HG03521 (cell line): ENCODE data around the gene LAG3.
A peak's percentile ranks its signal among the peaks of the same experiment; 100 is the strongest.

ENCODE experiments used
- ATAC-seq: cut with Tn5 transposase; IDR thresholded peaks from one replicate; pipeline ENCODE4 v1.9.1; 2021; ENCODE audit warnings: mild to moderate bottlenecking, moderate library complexity; ENCODE audit not compliant: unreplicated experiment

Gene LAG3

DNA sequence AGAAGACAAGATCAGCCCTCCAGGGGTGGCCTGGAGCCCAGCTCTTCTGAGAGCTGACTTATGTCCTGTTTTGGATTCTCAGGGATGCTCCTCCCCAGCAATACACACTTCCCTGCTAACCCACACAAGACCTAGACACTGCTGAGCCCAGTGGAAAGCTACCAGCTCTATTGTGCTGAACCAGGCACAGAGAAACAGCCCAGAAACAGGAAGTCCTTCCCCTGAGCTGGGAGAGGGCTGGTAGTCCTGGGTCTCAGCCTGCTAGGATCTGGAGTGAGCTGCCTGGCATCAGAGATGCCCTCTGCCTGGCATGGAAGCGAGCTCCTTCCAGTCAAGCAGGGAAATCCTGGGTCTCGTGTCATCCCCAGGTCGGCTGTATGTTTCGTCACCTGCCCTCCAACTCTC lies 1.2 kb upstream of the LAG3 start:
- ATAC-seq, result no peak

GRCh38 chr12:6771509-6772330 lies 600 bp upstream of the LAG3 start:
- ATAC-seq, result no peak

DNA sequence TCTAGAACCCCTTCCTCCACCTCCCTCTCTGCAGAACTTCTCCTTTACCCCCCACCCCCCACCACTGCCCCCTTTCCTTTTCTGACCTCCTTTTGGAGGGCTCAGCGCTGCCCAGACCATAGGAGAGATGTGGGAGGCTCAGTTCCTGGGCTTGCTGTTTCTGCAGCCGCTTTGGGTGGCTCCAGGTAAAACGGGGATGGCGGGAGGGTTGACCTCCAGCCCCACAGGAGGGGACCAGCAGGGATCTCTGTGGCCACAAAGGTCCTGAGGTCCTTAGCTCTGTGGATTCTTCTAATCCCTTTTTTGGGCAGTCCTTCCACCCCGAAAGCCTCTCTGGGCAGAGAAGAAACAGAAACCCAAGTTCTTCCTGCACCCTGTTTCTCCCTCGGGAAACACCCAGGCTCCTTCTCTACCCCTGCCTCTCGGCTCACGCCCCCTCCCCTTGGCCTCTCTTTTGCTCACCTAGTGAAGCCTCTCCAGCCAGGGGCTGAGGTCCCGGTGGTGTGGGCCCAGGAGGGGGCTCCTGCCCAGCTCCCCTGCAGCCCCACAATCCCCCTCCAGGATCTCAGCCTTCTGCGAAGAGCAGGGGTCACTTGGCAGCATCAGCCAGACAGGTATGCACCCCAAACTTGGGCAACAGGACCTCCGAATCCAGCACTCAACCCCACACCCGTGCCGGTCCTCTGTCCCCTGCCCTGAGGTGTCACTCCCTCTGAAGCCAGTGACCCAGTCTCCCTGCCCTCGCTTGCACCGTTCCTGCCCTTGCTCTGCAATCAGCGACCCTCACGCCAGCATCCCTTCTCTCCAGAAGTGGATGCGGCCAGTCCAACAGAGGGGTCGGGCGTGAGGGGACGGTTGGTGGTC lies 638 bp downstream of the LAG3 start:
- ATAC-seq, result no peak

- no peak for ATAC-seq
Measured at GRCh38 chr12:6773590-6774351, 1.5 kb downstream of the LAG3 start.

GRCh38 chr12:6774499-6775062 lies 2.3 kb downstream of the LAG3 start:
- ATAC-seq, result no peak

- no peak for ATAC-seq
Measured at GRCh38 chr12:6775185-6776174, 3.2 kb downstream of the LAG3 start.

DNA sequence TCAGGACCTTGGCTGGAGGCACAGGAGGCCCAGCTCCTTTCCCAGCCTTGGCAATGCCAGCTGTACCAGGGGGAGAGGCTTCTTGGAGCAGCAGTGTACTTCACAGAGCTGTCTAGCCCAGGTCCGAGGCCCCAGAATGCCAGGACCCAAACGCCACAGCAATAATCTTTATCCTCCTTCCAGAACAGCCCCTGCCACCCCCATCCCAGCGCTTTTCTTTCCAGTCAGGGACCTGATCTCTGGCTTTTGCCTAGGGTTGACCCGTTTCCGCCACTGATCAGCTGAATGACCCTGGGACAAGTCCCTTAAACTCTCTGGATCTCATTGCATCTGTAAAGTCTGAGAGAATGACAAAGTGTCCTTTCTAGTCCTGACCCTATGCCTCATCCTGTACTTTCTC lies 5.1 kb downstream of the LAG3 start:
- no peak for ATAC-seq

- no peak for ATAC-seq
Measured at GRCh38 chr12:6778217-6778573, 5.9 kb downstream of the LAG3 start.

DNA sequence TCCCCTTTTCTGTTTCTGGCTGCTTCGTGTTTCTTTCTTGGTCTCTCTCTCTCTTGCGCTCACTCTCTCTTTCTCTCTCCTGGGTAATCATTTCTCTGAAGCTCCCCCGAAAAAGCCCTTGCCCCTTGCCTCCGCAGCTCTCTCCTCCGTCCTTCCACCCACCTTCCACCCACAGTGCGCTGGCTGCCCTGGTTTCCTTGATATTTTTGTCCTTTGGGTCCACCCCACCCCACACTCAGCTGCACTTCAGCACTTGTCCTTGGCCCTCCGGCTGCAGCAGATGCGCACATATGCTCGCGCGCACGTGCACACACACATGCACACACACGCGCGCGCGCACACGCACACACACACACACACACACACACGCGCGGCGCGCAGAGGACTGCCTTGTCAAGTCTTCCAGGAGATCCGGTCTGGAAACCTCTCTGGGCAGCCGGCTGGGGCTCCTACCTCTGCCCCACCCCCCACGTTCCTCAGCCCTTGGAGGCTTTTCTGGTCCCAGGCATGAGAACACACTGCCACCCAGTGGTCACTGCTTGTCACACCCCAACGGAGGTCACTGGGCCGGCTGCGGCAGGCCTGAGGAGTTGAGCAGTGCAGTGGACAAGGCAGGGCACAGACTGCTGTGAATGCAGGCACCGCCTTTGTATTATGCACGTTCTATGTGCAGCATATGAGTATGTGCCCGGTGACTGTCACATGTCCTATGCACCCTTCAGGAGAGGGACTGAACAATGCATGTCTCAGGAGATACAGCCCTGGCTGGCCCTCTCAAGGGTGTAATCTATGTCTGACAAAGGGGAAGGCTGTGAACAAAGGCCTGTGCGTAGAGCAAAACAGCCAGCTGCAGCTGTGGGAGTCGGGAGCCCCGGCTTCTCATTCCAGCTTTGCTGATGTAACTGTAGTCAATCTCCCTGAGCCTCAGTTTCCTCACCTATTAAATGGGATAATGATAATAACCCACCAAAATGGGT lies 6.5 kb downstream of the LAG3 start:
- ATAC-seq, result peak; percentile 80

DNA sequence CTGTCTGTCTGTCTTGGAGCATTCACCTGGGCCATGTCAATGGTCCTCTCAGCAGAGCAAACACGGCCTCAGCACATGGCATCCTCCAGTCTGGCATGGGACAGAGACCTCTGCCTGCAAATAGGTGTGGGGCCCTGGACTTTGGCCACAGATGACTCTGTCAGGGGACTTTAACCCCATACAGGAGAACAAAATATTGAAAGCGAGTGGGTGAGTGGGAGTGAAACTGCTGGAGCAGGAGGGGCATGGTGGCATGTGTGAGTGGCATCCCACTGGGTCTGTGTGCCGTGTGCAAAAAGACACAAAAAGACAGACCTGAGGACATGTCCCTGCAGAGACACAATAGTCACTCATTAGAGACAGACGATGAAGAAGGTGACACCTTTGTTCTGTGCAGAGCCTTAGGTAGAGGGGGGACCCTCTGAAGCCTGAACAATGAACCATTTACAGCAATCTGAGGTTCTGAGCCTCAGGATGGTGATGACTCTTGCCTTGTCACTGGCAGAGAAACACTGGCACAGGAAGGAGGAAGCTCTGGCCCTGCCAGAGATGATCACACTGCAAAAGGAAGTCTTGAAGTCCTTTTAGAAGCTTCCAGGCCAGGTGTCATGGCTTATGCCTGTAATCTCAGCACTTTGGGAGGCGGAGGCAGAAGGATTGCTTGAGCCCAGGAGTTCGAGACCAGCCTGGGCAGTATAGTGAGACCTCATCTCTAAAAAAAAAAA lies 7.5 kb downstream of the LAG3 start:
- ATAC-seq, result no peak

DNA sequence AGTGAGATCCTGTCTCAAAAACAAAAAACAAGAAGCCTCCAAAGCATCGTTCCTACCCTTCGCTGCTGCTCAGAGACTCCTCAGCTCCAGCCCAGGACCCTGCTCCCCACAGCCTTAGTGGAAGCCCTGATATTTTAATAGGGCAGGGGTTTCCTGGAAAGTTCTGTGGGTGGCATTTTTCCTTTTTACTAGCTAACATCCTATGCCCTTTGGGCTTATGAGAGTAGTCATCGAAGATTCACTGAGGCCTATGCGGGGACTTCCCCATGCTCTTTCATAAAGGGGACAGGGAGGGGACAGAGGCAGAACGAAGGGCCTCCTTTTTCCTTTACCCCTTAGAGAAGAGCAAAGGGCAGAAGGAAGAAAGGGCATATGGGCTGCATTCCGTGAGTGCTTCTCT lies 8.3 kb downstream of the LAG3 start:
- no peak for ATAC-seq

DNA sequence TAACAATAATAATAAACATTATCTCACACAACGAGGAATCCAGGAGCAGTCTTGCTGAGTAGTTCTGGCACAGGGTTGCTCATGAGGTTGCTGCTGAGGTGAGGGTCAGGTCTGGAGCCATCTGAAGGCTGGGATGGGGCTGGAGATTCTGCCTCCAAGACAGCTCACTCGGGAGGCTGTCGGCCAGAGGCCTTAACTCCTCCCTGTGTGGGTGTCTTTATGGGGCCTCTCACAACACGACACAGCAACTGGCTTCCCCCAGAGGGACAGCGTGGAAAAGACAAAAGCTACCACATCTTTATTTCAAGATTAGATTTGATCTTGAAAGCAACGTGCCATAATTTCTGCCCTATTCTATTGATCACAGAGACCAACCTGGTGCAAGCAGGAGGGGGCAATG lies 9.8 kb downstream of the LAG3 start:
- no peak for ATAC-seq

GRCh38 chr12:6782850-6783566 lies 10.7 kb downstream of the LAG3 start:
- ATAC-seq, result no peak

- ATAC-seq, result no peak
Measured at GRCh38 chr12:6783828-6784227, 11.5 kb downstream of the LAG3 start.

- no peak for ATAC-seq
Measured at GRCh38 chr12:6784296-6784695, 12.0 kb downstream of the LAG3 start.

GRCh38 chr12:6784761-6785160 lies 12.4 kb downstream of the LAG3 start:
- no peak for ATAC-seq

DNA sequence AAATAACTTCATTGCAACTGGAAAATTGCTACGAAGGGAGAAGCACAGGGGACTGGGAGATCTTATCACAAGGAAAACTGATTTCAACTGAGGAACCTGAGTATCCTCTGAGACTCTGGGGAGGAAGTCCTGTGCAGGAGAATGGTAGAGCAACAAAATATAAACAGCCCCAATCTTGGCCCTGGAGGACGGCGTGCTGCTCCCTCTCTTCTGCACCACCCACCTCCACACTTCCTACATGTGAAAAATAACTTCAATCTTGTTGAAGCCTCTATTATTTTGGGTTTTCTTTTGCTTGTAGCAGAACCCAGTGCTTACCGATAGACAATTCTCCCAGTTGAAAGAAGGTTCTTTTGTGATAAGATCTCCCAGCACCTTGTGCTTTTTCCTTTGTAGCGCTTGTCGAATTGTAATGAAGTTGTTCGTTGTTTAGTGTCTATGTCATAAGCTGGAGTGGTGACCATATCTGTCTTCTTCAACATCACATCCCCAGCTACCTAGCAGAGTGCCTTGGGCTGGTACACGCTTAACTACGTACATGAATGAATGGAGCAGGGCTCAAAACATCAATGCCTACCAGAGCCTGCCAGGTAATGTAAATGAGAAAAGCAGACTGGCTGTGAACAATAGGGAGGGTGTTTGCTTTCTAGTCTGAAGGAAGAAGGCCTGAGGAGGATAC lies 14.2 kb downstream of the LAG3 start:
- no peak for ATAC-seq
